ENCODE measurements around the gene SMAD7.

GRCh38 chr18:48889981-48890762 is 60.6 kb downstream of the SMAD7 start:
- no peak for TF ChIP-seq CTCF (IDR thresholded peaks at IDR 0.05 in 4 of 5, conservative IDR thresholded peaks at IDR 0.05 in 1 of 5)
- no peak for TF ChIP-seq POLR2A (IDR thresholded peaks at IDR 0.05)

All from gastrocnemius medialis (tissue), 4 donors.